ENCODE results near the gene RPS6KA5. TPM values are rescaled to one million over a fixed set of nuclear protein-coding genes. Genes with fewer than 3 reads are reported as not detected.
A peak's percentile ranks its signal among the peaks of the same experiment; 100 is the strongest.

RPS6KA5 gene
- total and polyA plus RNA-seq, 2 donors from 2014 or later, result 0.95 to 9.4 TPM

DNA sequence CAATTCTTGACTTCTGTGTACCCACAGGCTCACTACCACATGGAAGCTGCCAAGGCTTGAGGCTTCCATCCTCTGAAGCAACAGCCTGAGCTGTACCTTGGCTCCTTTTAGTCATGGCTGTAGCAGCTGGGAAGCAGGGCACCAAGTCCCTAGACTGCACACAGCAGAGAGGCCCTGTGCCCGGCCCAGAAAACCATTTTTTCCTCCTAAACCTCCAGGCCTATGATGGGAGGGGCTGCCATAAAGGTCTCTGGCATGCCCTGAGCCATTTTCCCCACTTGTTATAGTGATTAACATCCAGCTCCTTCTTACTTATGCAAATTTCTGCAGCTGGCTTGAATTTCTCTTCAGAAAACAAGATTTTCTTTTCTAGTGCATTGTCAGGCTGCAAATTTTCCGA is 121.8 kb downstream of the RPS6KA5 start:
- DNase-seq (no peak), FAIRE-seq (no peak)
- Histone ChIP-seq H3K4me1 (ENCODE audit: control insufficient read depth in 2 of 3, insufficient read depth in 2 of 3, low read depth in 1 of 3, low read length in 3 of 3) (no peaks in the 10 kb centered on the region), H3K27ac (ENCODE audit: low read depth in 2 of 2, low read length in 2 of 2) (no peak overlapping the region), H3K9ac (ENCODE audit: low read length in 3 of 3) (no peak overlapping the region), H3K9me3 (ENCODE audit: control insufficient read depth in 2 of 3, insufficient read depth in 1 of 3, low read length in 3 of 3) (peaks cover 0 to 11% (median 0%) of the 10 kb centered on the region in 3 donors), H3K36me3 (ENCODE audit: control insufficient read depth in 2 of 3, insufficient read depth in 3 of 3, low read length in 3 of 3) (no peaks in the 10 kb centered on the region), H3K27me3 (ENCODE audit: control insufficient read depth, insufficient read depth, low read length) (no peaks in the 10 kb centered on the region), H3K4me3 (ENCODE audit: low read length in 3 of 3) (no peak overlapping the region)
- intact Hi-C loops (cut with DNase I), result no loop called here
- no peak for TF ChIP-seq CTCF (IDR thresholded peaks at IDR 0.05; ENCODE audit: borderline replicate concordance, extremely low read depth, insufficient read depth)

DNA sequence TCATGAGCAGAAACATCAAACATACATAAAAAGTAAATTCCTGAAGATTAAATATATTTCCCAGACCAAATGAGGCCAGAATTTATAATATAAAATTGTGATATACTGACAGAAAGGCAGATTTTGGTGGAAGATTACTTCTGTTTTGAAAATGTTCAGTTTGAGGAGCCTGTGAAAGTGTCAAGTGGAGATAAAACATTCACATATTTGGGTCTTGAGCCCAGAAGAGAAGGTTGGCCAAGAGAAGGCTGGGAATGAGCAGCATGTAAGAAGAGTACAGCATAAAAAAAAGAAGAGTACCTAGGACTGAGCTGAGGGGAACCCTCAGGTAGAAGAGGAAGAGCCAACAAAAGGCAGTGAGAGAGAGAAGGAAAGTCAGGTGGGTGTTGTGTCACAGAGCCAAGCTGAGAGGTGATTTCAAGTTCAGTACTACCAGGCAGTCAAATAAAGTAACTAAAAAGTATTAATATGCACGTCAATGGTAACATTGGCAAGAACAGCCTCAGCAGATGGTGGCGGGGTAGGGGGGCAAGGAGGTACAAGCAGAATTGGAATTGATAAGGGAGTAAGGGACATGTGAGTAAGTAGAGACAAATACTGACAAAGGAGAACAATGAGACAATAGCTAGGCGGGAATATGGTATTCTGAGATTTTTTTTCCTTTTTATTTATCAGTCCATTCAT is 123.5 kb downstream of the RPS6KA5 start:
- Histone ChIP-seq H3K9me3 (ENCODE audit: control insufficient read depth in 2 of 3, insufficient read depth in 1 of 3, low read length in 3 of 3) (peaks cover 0 to 11% (median 0%) of the 10 kb centered on the region in 3 donors), H3K4me3 (ENCODE audit: low read length in 3 of 3) (no peak overlapping the region), H3K4me1 (ENCODE audit: control insufficient read depth in 2 of 3, insufficient read depth in 2 of 3, low read depth in 1 of 3, low read length in 3 of 3) (no peaks in the 10 kb centered on the region), H3K27ac (ENCODE audit: low read depth in 2 of 2, low read length in 2 of 2) (no peak overlapping the region), H3K9ac (ENCODE audit: low read length in 3 of 3) (no peak overlapping the region), H3K27me3 (ENCODE audit: control insufficient read depth, insufficient read depth, low read length) (no peaks in the 10 kb centered on the region), H3K36me3 (ENCODE audit: control insufficient read depth in 2 of 3, insufficient read depth in 3 of 3, low read length in 3 of 3) (no peaks in the 10 kb centered on the region)
- TF ChIP-seq CTCF (IDR thresholded peaks at IDR 0.05; ENCODE audit: borderline replicate concordance, extremely low read depth, insufficient read depth), result no peak
- FAIRE-seq (no peak), DNase-seq (no peak)
- intact Hi-C loops (cut with DNase I), result no loop called here

DNA sequence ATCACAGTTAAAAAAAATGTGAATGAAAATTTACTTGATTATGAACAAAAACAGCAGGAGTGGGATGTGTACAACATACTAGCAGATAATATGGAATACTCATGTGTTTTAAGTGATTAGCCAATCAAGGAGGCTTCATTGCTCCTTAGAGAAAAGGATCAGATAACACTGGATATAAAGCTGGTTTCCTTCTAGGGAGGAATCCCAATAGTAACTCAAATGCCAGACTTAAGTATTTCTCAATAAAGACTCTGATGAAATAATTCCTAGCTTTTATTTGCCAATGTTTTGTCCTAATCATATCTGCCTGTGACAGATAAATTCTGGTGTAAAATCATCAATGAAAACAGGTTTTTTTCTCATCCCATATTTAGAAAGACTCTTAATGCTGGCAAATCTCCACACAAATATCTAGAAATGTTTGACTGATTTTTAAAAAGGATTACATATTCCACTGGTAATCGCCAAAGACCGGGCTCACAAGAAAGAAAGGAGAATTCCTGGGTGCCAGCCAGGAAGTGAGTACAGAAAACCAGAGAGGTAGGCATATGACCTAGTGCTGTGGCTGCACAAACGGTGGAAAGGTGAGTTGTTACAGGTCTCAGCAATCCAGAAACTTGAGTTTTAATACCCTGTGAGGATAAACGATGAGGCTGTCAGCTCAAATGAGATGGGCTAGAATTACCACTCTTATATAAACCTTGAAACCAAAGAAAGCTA is 135.7 kb downstream of the RPS6KA5 start:
- H3K27ac ChIP-seq (ENCODE audit: low read depth in 2 of 2, low read length in 2 of 2), result no peak overlapping the region
- FAIRE-seq, result no peak
- peak in 2 of 5 donors; percentile 12 to 33 for DNase-seq
- no peak overlapping the region for H3K9ac ChIP-seq (ENCODE audit: low read length in 3 of 3)
- no peaks in the 10 kb centered on the region for H3K36me3 ChIP-seq (ENCODE audit: control insufficient read depth in 2 of 3, insufficient read depth in 3 of 3, low read length in 3 of 3)
- no peak for TF ChIP-seq CTCF (IDR thresholded peaks at IDR 0.05; ENCODE audit: borderline replicate concordance, extremely low read depth, insufficient read depth)
- H3K9me3 ChIP-seq (ENCODE audit: control insufficient read depth in 2 of 3, insufficient read depth in 1 of 3, low read length in 3 of 3), result no peaks in the 10 kb centered on the region
- no peaks in the 10 kb centered on the region for H3K27me3 ChIP-seq (ENCODE audit: control insufficient read depth, insufficient read depth, low read length)
- intact Hi-C loops (cut with DNase I), result no loop called here
- no peak overlapping the region for H3K4me3 ChIP-seq (ENCODE audit: low read length in 3 of 3)
- H3K4me1 ChIP-seq (ENCODE audit: control insufficient read depth in 2 of 3, insufficient read depth in 2 of 3, low read depth in 1 of 3, low read length in 3 of 3), result no peaks in the 10 kb centered on the region
